Fibroblast of lung (primary cell): ENCODE results near the gene CDC23. TPM values are rescaled to one million over a fixed set of nuclear protein-coding genes. Genes with fewer than 3 reads are reported as not detected.
"Not testable (repeated sequence)": the region's sequence is repeated elsewhere in the genome, so short reads cannot be mapped to it uniquely, and the experiment has no call there.

Experiments
- DNase-seq, 2 donors: peaks; one replicate each; pipeline versions ENCODE4 v3.0.0 to v3.0.0-alpha.2; 2010; ENCODE audit warnings: low read depth in 2 of 2
- H2AFZ ChIP-seq: 2 replicates; pipeline ENCODE4 v1.5.1; 2012; ENCODE audit warnings: low read length, control low read depth, inconsistent platforms
- H3K27ac ChIP-seq: 2 replicates; pipeline ENCODE4 v1.5.1; 2011; ENCODE audit warnings: low read length, control low read depth; ENCODE audit not compliant: insufficient read depth
- H3K27me3 ChIP-seq: 2 replicates; pipeline ENCODE4 v1.5.1; 2011; ENCODE audit warnings: mild to moderate bottlenecking, low read length; ENCODE audit not compliant: control insufficient read depth, insufficient read depth
- H3K36me3 ChIP-seq: 2 replicates; pipeline ENCODE4 v1.5.1; 2011; ENCODE audit warnings: low read length; ENCODE audit not compliant: control insufficient read depth, insufficient read depth
- H3K4me1 ChIP-seq: 2 replicates; pipeline ENCODE4 v1.5.1; 2011; ENCODE audit warnings: low read length; ENCODE audit not compliant: control insufficient read depth, insufficient read depth; ENCODE audit errors: extremely low read depth
- H3K4me2 ChIP-seq: 2 replicates; pipeline ENCODE4 v1.5.1; 2011; ENCODE audit warnings: low read length, control low read depth; ENCODE audit not compliant: insufficient read depth; ENCODE audit errors: extremely low read depth
- H3K4me3 ChIP-seq, 4 experiments: fragments of 200-600 bp in 1 of 4; sonication (generic) in 1 of 4; replicated peaks in 1 of 4; 2 replicates each; pipeline ENCODE4 v1.5.1; 2011 to 2016; ENCODE audit warnings: low read length in 4 of 4, low read depth in 3 of 4, mild to moderate bottlenecking in 3 of 4, control low read depth in 2 of 4, inconsistent platforms in 1 of 4, mixed read lengths in 1 of 4; ENCODE audit not compliant: insufficient read depth in 1 of 4; ENCODE audit errors: control extremely low read depth in 1 of 4
- H3K79me2 ChIP-seq: 2 replicates; pipeline ENCODE4 v1.5.1; 2012; ENCODE audit warnings: mild to moderate bottlenecking, low read length, inconsistent platforms; ENCODE audit not compliant: control insufficient read depth, insufficient read depth
- H3K9ac ChIP-seq: 2 replicates; pipeline ENCODE4 v1.5.1; 2011; ENCODE audit warnings: mild to moderate bottlenecking, low read length, control low read depth; ENCODE audit not compliant: insufficient read depth
- H3K9me3 ChIP-seq: 2 replicates; pipeline ENCODE4 v1.5.1; 2012; ENCODE audit warnings: low read depth, low read length; ENCODE audit not compliant: control insufficient read depth, insufficient read depth
- H4K20me1 ChIP-seq: 2 replicates; pipeline ENCODE4 v1.5.1; 2011; ENCODE audit warnings: low read length; ENCODE audit not compliant: control insufficient read depth, insufficient read depth; ENCODE audit errors: extremely low read depth
- CTCF ChIP-seq, 2 donors: IDR thresholded peaks in 1 of 2; conservative IDR thresholded peaks in 1 of 2; 1 replicate in 1 of 2; 2 replicates in 1 of 2; pipeline ENCODE4 v1.5.1; 2011 to 2012; ENCODE audit warnings: low read length in 2 of 2, control low read depth in 1 of 2, inconsistent platforms in 1 of 2, low read depth in 1 of 2, mild to moderate bottlenecking in 1 of 2
- EZH2 ChIP-seq: IDR thresholded peaks from 2 replicates; pipeline ENCODE4 v1.5.1; 2012; ENCODE audit warnings: low read length, control low read depth, mild to moderate bottlenecking; ENCODE audit errors: missing control alignments
- polyA plus RNA-seq, 2 donors: library from polyadenylated mRNA; depleted of rRNA in 1 of 2; stranded (reverse) in 1 of 2; unstranded in 1 of 2; fragments of >200 nt; gene quantifications; 2 replicates each; pipeline ENCODE4 v1.2.1, GENCODE V29; 2011 to 2012; ENCODE audit warnings: missing spikeins in 1 of 2
- total RNA-seq: library from RNA; depleted of rRNA; stranded (reverse); fragments of >200 nt; gene quantifications from 2 replicates; pipeline ENCODE4 v1.2.1, GENCODE V29; 2014

CDC23 gene
- total and polyA plus RNA-seq, 2 donors (not counting 1 experiment from before 2014, with no cell fraction given), result 26.8 to 31.8 TPM

- H3K4me1 ChIP-seq, result no peaks in the 10 kb centered on the region
- no peaks in the 10 kb centered on the region for H3K27me3 ChIP-seq
- H3K4me2 ChIP-seq, result no peak overlapping the region
- H3K27ac ChIP-seq, result no peak overlapping the region
- H2AFZ ChIP-seq, result no peak overlapping the region
- peaks cover 27% of the 10 kb centered on the region for H3K36me3 ChIP-seq
- H3K9me3 ChIP-seq, result no peaks in the 10 kb centered on the region
- no peaks in the 10 kb centered on the region for H3K79me2 ChIP-seq
- no peak overlapping the region for H3K4me3 ChIP-seq
- TF ChIP-seq CTCF (conservative IDR thresholded peaks at IDR 0.05 in 1 of 2, IDR thresholded peaks at IDR 0.05 in 1 of 2; ENCODE audit: low read depth in 1 of 2, low read length in 2 of 2) (no peak), EZH2 (no peak)
- DNase-seq, result no peak
- H4K20me1 ChIP-seq, result no peaks in the 10 kb centered on the region
- H3K9ac ChIP-seq, result no peak overlapping the region
Observed at GRCh38 chr5:138160706-138161105, 52.4 kb downstream of the CDC23 start.

GRCh38 chr5:138159666-138160065 is 53.5 kb downstream of the CDC23 start:
- Histone ChIP-seq H3K4me2 (no peak overlapping the region), H3K9me3 (no peaks in the 10 kb centered on the region), H3K4me1 (no peaks in the 10 kb centered on the region), H3K27me3 (no peaks in the 10 kb centered on the region), H2AFZ (no peak overlapping the region), H3K79me2 (no peaks in the 10 kb centered on the region), H4K20me1 (no peaks in the 10 kb centered on the region), H3K27ac (no peak overlapping the region), H3K36me3 (peaks cover 25% of the 10 kb centered on the region), H3K4me3 (no peak overlapping the region), H3K9ac (no peak overlapping the region)
- DNase-seq, result no peak
- TF ChIP-seq CTCF (conservative IDR thresholded peaks at IDR 0.05 in 1 of 2, IDR thresholded peaks at IDR 0.05 in 1 of 2; ENCODE audit: low read depth in 1 of 2, low read length in 2 of 2), result no peak
- TF ChIP-seq EZH2, result no peak

GRCh38 chr5:138157626-138158025 is 55.5 kb downstream of the CDC23 start:
- Histone ChIP-seq H3K4me1 (no peaks in the 10 kb centered on the region), H3K9ac (no peak overlapping the region), H4K20me1 (no peaks in the 10 kb centered on the region), H2AFZ (no peak overlapping the region), H3K27me3 (no peaks in the 10 kb centered on the region), H3K79me2 (no peaks in the 10 kb centered on the region), H3K27ac (no peak overlapping the region), H3K4me3 (no peak overlapping the region), H3K9me3 (no peaks in the 10 kb centered on the region), H3K36me3 (peaks cover 20% of the 10 kb centered on the region), H3K4me2 (no peak overlapping the region)
- DNase-seq, result no peak
- no peak for TF ChIP-seq CTCF (conservative IDR thresholded peaks at IDR 0.05 in 1 of 2, IDR thresholded peaks at IDR 0.05 in 1 of 2; ENCODE audit: low read depth in 1 of 2, low read length in 2 of 2)
- TF ChIP-seq EZH2, result no peak

GRCh38 chr5:138155977-138156376 is 57.1 kb downstream of the CDC23 start:
- not testable (repeated sequence) for H3K4me1 ChIP-seq, H4K20me1 ChIP-seq, H3K79me2 ChIP-seq, H3K9me3 ChIP-seq, H3K4me2 ChIP-seq, H2AFZ ChIP-seq, H3K27me3 ChIP-seq, H3K9ac ChIP-seq, H3K4me3 ChIP-seq, H3K27ac ChIP-seq, DNase-seq
- peaks cover 14% of the 10 kb centered on the region for H3K36me3 ChIP-seq
